HG03064 (cell line): ENCODE measurements around the gene KCNK1.
"Not testable (repeated sequence)": the region's sequence is repeated elsewhere in the genome, so short reads cannot be mapped to it uniquely, and the experiment has no call there.

Experiments used
- ATAC-seq: cut with Tn5 transposase; IDR thresholded peaks from one replicate; pipeline ENCODE4 v1.9.1; 2021; ENCODE audit warnings: low read depth; ENCODE audit not compliant: unreplicated experiment

KCNK1 gene

DNA sequence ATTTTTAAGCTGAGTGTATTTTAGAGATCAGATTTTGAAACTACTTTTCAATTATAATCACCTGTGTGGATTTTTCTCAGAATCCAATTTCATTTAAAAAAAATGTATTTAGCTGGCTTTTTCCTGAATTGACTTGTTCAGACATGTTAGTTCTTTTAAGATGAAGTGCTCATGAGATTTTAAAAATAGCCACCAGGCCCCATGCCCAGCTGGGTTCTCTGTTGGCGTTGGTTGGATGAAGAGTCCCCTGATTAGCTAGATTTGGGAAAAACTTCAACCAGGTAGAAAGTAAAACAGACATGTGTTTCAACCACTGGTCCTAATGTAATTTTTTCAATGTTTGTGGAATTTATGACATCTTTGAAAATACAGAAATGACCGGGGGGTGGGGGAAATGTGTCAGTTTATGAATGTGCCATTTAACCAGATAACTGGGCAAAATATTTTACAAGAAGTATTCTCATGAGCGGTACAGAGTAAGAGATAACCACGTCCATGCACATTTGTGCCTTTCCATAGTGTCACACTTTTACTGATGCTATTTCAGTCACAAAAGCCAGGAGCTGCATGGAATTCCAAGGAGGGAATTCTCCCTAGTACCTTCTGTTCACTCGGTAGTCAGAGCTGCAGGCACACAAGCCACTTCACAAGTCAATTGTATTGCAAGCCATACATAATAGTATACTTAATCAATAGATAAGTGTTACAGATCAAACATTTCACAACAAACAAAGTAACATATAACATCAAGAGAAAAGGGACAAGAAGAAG, 51.1 kb downstream of the KCNK1 start:
- no peak for ATAC-seq

DNA sequence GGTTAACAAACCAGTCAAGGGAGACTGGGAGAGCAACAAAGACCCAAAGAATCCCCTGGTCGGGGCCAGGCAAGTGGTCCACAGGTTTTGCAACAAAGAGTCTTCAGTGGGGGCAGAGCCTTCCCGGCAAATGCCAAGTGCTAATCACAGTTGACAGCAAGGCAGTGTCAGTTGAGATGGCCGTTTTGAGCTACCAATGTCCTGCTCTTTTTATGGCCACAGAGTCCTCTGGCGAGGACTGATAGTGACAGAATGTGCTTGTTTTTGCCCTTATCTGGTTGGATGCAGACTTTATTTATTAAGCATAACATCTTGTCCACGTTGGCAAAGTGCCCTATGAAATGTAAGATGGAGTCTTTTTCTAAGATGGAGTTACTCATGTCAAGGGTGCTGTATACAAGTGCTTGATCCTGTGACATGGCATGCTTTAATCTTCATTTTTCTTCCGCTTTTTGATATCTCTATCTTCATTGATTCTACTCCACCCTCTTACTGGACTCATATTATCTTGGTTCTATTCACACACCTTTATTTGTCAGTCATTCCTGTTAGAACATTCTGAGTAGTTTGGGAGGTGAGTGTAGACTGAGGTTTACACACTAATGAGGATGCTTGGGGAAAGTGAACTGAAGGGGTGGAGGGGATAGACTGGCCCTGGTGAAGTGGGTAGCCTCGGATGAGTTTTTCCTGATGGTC, 51.8 kb downstream of the KCNK1 start:
- no peak for ATAC-seq

DNA sequence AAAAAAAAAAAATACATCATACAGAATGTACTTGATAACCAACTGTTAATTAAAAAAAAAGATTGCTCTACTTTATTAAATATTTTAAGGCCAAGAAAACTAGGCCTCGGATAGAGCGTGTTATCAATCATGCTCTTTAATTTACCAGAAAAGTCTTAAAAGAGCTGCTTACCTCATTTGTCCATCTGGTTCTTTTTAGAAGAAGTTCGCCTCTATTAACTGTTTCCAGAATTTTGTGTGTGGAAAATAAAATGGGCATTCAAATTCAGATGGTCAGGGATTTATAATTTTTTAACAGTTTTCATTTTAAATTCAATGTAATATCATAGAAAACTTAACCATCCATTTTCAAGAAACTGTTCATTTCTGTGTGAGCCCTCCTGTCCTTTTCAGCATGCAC, 53.8 kb downstream of the KCNK1 start:
- no peak for ATAC-seq

DNA sequence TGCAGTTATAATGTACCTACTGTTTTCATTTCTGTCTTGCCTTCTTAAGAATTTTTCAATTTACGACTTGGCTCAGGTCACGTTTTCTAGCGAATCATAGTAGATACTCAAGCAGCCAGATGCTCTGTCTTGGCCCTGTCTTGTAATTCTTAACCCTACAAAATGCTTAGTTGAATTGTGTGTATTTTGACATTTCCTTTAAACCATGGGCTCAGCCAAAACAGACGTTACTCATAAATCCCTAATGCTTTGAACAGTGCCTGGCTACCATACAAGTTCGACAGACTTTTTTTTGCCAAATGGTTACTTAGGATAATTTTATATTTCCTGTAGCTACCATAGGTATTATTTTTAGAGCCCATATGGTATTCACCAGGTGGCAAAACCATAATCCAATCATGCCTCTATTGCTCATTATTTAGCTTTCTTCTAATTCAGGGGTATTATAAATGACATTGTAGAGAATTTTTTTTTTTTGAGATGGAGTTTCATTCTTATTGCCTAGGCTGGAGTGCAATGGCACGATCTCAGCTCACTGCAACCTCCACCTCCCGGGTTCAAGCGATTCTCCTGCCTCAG, 54.3 kb downstream of the KCNK1 start:
- no peak for ATAC-seq

DNA sequence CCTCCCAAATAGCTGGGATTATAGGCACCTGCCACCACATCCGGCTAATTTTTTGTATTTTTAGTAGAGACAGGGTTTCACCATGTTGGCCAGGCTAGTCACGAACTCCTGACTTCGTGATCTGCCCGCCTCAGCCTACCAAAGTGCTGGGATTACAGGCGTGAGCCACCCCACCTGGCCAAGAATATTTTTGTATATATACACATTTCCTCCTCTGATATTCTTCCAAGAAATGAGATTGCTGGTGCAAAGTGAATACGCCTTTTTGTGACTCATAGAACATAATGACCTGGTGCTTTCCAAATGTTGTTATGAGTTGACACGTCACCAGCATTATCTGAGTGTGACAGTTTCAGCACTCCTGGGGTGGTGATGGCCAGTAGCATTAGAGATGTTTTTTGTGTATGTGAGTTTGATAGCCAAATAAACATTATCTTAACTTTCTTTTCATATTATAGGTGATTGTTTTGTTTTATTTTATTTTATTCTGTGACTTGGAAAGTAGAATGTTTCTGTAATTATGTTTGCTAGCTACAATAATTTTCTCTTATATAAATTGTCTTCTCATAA, 54.9 kb downstream of the KCNK1 start:
- ATAC-seq, result no peak

DNA sequence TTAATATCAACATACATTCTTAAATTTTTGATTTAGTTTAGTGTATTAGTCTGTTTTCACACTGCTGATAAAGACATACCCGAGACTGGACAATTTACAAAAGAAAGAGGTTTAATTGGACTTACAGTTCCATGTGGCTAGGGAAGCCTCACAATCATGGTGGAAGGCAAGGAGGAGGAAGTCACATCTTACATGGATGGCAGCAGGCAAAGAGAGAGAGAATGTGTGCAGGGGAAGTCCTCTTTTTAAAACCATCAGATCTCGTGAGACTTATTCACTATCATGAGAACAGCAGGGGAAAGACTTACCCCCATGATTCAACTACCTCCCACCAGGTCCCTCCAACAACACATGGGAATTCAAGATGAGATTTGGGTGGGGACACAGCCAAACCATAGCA, 56.5 kb downstream of the KCNK1 start:
- not testable (repeated sequence) for ATAC-seq

DNA sequence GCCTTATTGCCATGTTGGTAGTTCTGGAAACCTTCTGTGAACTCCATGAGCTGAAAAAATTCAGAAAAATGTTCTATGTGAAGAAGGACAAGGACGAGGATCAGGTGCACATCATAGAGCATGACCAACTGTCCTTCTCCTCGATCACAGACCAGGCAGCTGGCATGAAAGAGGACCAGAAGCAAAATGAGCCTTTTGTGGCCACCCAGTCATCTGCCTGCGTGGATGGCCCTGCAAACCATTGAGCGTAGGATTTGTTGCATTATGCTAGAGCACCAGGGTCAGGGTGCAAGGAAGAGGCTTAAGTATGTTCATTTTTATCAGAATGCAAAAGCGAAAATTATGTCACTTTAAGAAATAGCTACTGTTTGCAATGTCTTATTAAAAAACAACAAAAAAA, 57.4 kb downstream of the KCNK1 start:
- ATAC-seq, result no peak

DNA sequence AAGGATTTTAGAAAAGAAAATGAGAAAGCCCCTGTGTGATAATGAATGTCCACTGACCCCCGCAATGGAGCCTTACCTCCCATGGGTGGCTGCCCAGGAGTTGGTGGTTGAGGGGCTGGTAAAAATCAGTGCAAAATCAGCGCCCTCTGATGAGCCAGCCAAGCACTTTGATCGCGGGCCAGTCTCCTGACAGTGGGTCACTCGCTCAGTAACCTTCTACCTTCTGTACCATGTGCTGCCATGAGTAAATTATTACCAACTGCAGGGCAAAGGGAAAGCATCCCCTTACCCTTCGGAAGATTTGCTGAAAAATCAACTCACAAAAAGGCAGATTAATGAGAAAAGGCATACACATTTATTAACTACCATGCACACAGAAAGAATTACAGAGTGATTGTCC, 58.8 kb downstream of the KCNK1 start:
- no peak for ATAC-seq

DNA sequence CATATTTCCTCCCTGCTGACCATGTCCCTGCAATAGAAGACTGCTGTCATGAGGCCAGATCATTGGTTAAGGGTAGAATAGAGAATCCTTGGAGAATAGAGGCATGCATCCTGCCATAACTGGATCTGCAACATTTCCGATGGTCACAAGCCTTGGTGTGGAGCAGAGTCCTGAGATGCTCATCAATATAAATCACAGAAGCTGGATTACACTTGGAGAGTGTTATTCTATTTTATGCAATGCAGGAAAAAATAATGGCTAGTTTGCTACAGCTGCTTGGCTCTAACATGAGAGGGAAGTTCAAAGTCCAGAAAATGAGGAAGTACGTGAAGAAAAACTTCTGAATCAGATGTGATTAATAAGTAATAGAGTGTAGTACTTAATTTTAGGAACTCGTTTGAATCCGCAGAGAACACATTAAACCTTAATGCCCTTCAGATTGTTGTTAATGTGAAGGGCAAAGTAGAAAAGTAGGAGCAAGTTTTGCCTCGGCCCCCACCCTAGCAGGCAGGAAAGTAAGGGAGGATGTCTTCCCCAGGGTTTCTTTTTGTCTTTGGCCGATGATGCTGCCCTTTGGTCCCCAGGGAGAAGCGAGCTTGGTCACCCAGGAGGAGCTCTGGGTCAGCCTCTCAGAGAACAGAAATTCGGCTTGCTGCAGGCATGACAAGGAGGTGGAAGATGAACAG, 59.5 kb downstream of the KCNK1 start:
- no peak for ATAC-seq

DNA sequence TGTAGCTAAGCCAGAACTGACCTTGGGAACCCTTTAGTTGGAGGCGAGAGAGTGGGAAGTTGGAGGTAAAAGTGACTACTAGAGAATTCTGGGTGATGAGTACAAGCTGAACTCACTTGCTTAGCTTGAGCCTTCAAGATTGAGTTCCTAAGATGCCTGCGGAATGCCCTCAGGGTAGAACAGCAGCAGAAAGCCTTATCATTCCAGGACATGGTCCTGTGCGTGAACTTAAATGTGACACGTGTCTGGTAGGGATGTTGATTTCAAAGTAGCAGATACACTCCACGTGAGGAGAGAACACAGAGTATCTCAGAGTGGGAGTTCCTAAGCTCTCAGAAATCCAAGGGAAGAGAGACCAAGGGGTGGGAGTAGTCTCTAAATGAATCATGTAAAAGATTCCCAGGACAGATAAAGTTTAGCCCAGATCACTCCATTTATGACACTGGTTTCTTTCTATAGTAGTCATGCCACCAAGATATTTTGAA, 60.1 kb downstream of the KCNK1 start:
- ATAC-seq, result no peak

DNA sequence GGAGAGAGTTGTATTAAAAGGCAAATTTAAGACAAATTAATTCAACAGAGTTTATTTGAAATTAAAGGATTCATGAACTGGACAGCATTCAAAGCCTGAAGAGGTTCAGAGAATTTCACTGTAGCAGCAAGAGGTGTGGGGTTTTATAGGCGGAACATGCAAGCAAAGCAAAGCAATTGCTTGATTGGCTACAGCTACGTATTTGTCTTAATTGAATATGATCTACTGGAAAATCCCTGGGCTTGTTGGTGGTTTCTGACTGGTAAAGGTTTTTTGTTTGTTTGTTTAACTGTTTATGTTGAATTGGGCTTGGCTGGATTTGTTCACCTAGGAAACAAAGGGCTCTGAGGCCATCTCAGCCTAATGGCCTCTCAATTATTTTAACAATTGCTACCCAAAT, 61.5 kb downstream of the KCNK1 start:
- ATAC-seq, result no peak

DNA sequence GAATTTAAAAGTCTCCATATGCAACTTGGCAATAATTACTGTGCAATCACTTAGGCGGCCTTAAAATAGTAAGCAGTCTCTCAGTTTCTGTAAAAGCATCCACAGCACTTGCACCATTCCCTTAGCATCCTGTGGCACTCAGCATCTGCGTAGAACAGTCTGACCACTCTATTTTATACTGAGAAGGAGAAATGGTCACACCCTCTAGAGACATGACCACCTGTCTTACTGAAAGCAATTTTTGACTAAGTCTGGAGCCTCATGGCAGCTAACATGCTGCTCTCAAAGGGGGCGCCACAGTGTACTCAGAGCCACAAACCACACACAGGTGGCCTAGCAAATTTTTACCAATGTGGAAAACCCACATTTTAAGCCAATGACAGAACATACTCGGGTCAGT, 62.0 kb downstream of the KCNK1 start:
- ATAC-seq, result peak; percentile 93

DNA sequence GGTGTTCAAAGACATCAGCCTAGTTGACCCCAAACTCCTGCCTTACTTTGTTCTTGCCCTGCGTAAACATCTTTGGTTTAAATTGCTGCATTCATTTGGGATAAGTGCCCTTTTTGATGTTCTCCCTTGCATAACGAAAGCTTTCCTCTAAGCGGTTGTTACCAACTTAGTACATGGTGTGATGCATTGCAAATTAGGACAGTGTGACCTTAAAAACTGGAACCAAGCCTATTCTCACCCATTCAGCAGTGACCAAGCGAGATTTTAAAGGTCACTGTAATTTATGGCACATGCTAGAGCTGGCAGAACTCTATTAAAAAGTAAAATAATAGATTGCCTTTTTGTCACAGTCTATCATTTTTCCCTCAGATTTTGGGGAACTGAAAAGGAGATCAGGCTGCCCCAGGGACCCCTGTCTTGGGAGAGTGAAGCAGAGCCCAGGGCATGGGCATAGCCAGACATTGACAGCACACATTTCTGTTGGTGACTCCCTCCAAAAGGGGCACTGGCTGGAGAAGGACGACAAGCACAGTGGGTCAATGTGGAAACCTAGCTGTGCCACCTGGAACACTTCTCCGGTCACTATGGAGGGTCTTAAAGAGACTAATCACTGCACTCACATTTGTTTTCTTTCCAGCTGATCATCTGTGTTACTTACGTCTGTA, 63.9 kb downstream of the KCNK1 start:
- ATAC-seq, result no peak

DNA sequence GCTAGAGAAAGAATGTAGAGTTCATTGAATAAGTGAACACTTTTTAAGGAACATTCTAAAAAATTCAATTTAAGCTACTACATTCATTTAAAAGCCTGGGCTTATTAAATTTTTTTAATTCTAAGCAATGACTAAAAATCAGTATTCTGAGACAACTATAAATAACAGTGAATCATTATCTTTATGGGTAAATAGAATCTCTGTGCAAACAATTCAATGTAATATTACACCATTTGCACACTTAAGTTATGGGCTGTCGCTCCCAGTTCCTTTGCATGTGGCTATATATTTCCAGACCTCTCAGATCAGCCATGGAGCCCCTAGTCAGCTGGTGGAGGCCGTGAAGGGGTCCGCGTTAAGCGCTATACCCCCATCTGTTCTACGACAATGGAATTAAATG, 65.1 kb downstream of the KCNK1 start:
- no peak for ATAC-seq

DNA sequence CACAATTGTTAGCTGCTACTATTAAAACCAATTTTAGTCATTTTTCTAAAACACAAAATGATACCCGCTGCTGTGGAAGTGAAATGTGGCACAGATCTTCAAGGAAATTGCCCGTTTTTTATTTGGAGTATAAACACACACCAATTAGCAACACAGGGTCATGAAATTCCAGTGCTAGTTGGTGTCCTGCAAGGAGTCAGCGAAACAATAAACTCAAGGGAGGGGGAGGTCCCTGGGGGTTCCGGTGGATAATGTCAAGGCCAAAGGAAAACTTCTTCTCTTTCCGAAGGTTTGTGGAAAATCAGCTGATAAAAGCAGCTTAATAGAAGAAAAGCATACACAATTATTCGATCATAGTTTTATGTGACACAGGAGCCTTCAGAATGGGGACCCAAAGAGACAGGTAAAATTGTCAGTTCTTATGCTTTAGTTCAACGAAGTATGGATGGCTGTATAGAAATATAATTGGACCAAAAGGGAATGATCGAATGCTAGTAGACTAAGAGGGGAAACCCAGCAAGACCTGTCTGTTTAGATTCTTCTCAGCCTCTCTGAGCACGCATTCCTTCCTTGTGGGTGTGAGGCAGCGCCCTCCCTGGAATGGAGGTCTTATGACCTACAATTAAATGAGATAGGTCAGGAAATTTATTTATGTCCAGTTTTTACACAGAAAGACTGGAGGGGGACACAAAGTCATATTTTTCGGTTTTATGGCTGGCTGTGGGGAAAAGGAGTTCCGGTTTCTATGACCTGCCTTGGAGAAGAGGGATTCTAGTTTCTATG, 65.9 kb downstream of the KCNK1 start:
- ATAC-seq, result no peak

DNA sequence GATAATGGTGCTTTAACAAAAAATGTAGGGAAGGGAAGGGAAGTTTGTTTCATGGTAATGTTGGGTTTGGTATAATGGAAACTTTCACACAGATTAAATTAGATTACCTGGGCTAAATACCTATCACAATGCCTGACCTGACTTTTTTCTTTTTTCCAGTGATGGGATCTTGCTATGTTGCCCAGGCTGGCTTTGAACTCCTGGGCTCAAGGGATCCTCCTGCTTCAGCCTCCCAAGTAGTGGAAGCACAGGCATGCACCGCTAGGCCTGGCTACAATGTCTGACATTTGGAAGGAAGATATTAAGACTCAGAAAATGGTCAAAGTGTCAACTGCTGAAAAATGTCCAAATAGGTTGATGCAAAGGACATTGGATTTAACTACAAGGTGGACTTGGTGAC, 67.4 kb downstream of the KCNK1 start:
- ATAC-seq, result no peak

DNA sequence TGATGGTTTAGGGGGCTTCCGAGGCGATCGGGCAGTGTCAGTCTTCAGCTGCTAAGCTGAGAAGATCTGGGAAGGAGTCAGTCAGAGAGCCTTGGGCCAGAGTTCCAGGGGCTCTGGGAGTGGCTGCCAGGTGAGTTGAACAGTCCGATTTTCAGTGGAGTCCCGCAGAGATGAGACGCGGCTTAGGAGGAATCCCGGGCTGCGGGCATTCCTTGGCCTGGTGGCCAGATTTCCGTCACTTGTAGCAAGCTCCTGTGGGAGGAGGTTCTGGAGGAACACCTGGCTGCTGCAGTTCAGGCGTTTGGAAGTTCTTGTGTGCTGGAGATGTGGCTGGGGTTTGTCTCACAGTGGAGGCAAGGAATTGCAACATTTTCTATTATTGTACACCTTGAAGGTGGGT, 72.7 kb downstream of the KCNK1 start:
- ATAC-seq, result not testable (repeated sequence)

DNA sequence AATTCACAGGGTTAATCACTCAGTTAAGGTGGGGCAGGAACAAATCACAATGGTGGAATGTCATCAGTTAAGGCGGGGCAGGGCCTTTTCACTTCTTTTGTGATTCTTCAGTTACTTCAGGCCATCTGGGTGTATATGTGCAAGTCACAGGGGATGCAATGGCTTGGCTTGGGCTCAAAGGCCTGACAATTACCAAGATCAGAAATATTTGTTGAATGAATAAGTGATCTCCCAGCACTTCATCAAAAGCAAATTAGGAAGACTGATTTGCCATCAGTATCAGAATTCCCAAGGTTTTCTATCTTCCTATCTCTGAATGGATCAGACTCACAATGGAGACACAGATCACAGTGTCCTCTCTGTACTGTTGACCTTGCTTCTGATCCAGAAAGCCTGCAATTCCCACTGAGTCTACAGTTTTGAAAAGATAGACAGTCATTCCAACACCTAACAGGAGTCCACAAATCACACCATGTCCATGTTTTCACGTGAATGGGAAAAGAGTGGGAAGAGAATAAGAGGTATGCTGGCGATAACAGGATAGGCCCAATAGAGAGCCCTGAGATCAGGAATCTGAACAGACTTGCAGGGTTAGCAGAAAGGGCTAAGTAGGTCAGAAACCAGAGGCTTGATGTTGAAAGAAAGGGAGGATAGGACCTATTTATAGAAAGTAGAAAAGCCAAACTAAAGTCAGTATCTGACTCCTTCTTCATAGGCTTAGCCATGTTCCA, 75.3 kb downstream of the KCNK1 start:
- no peak for ATAC-seq

DNA sequence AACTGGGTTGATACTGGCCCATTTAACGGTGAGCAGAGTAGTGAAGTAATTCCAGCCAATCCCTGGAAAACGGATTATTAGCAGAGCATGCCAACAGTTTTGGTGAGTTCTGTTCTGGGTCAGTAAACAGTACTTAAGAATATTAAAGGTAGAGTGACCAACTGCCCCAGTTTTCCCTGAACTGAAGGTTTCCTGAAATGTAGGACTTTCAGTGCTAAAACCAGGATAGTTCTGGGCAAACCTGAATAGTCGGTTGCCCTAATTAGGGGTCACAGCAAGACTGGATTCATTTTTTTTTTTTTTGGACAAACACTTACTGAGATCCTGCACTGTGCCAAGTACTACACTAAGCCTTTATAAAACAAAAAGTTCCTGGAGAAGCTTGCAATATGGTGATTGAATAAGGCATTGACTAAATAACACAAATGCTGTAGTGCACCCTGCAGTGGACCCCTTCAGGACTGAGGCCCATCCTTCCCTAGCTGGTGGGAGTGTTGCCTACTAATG, 75.9 kb downstream of the KCNK1 start:
- ATAC-seq, result no peak
